Transverse colon (tissue), 4 donors: Measurements from ENCODE around the gene MAN1A2. TPM values are rescaled to one million over a fixed set of nuclear protein-coding genes. Genes with fewer than 3 reads are reported as not detected.

ENCODE experiments used
- DNase-seq: peaks from one replicate; pipeline ENCODE4 v3.0.0-alpha.2; 2019
- H3K27ac ChIP-seq, 4 donors: fragments of 200-600 bp; sonication (generic); 2 replicates each; pipeline ENCODE4 v1.5.1; 2016 to 2018; ENCODE audit warnings: inconsistent platforms in 4 of 4
- H3K27me3 ChIP-seq: fragments of 200-600 bp; sonication (generic); 2 replicates; pipeline ENCODE4 v1.5.1; 2017; ENCODE audit warnings: inconsistent platforms
- H3K36me3 ChIP-seq, 4 donors: fragments of 200-600 bp; sonication (generic); 2 replicates each; pipeline ENCODE4 v1.5.1; 2017 to 2019; ENCODE audit warnings: inconsistent platforms in 4 of 4
- H3K4me1 ChIP-seq, 4 donors: fragments of 200-600 bp; sonication (generic); 2 replicates each; pipeline ENCODE4 v1.5.1; 2017 to 2020; ENCODE audit warnings: inconsistent platforms in 4 of 4
- H3K4me3 ChIP-seq, 4 donors: fragments of 200-600 bp; sonication (generic); 1 replicate in 1 of 4; 2 replicates in 3 of 4; pipeline versions ENCODE4 v1.5.1 to v1.6.1; 2017 to 2019; ENCODE audit warnings: inconsistent platforms in 4 of 4
- H3K9me3 ChIP-seq, 2 donors: fragments of 200-600 bp; sonication (generic); 2 replicates each; pipeline ENCODE4 v1.5.1; 2017 to 2019; ENCODE audit warnings: inconsistent platforms in 2 of 2
- EP300 ChIP-seq: sonication (generic); formaldehyde crosslinking; IDR thresholded peaks from one replicate; pipeline ENCODE4 v1.6.1; 2017; ENCODE audit warnings: antibody characterized with exemption, low read depth
- POLR2A ChIP-seq: fragments of 450-650 bp; IDR thresholded peaks from one replicate; pipeline ENCODE4 v1.6.1; 2016; ENCODE audit warnings: antibody characterized with exemption, mild to moderate bottlenecking, moderate library complexity
- POLR2AphosphoS5 ChIP-seq, 3 donors: sonication (generic); formaldehyde crosslinking; IDR thresholded peaks; one replicate each; pipeline ENCODE4 v1.6.1; 2016; ENCODE audit warnings: antibody characterized with exemption in 3 of 3
- WGBS, 2 donors: methylation state at CpG; one replicate each; pipeline ENCODE4 v1.1.5; 2018; ENCODE audit warnings: low coverage in 1 of 2; 5-methylcytosine and 5-hydroxymethylcytosine counted together
- in situ Hi-C, 4 donors: fragments of 200-750 bp; cut with MboI; loops; one replicate each; pipeline versions ENCODE4 v1.15.0 to v1.15.1; 2017; ENCODE audit warnings: low sequenced_read_pairs in 3 of 4, low pct_ligation_motif_present in 1 of 4, low pct_unique_long_range_greater_than_20kb in 1 of 4
- intact Hi-C: fragments of 100-400 bp; cut with DNase I; formaldehyde crosslinking; loops from one replicate; pipeline ENCODE4 v1.15.1; 2023; ENCODE audit warnings: low total_unique reads
- total RNA-seq, 4 donors: library from RNA; depleted of rRNA; stranded (reverse); fragments of >200 nt; gene quantifications; one replicate each; pipeline ENCODE4 v1.1.0, GENCODE V29; 2016
- TF ChIP-seq, protein P1 (sequence below), 5 experiments: fragments of 200-600 bp in 3 of 5; fragments of 450-650 bp in 2 of 5; sonication (generic) in 3 of 5; IDR thresholded peaks; 1 replicate in 2 of 5; 2 replicates in 3 of 5; pipeline ENCODE4 v1.5.1; 2016 to 2017; ENCODE audit warnings: antibody characterized with exemption in 5 of 5, inconsistent platforms in 3 of 5, mild to moderate bottlenecking in 2 of 5, moderate library complexity in 1 of 5

The MAN1A2 gene
- total RNA-seq, 4 donors from 2014 or later: 9.0 to 38.6 (median 21.6) TPM

DNA sequence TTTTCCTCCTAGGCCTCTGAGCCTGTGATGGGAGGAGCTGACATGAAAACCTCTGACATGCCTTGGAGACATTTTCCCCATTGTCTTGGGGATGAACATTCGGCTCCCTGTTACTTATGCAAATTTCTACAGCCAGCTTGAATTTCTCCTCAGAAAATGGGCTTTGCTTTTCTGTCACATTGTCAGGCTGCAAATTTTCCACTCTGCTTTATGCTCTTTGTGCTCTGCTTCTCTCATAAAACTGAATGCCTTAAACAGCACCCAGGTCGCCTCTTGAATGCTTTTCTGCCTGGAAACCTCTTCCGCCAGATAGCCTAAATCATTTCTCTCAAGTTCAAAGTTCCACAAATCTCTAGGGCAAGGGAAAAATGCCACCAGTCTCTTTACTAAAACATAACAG is 191.9 kb downstream of the MAN1A2 start:
- WGBS, 2 donors: 85 to 94% methylated on average over 3 of the region's 3 CpGs
- peaks cover 0 to 13% (median 11%) of the 10 kb centered on the region in 4 donors for H3K4me1 ChIP-seq
- no peak for DNase-seq

DNA sequence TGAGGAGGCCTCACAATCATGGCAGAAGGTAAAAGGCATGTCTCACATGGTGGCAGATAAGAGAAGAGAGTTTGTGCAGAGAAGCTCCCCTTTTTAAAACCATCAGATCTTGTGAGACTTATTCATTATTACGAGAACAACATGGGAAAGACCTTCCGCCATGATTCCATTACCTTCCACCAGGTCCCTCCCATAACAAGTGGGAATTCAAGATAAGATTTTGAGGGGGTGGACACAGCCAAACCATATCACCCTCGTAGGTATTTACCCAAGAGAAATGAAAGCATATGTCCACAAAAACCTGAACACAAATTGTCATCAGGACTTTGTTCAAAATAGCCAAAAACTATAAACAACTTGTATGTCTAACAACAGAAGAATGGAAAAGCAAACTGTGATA is 192.7 kb downstream of the MAN1A2 start:
- peaks cover 0 to 13% (median 11%) of the 10 kb centered on the region in 4 donors for H3K4me1 ChIP-seq
- no peak overlapping the region for H3K27ac ChIP-seq
- intact Hi-C loops: no loop called here
- TF ChIP-seq POLR2A (no peak), POLR2AphosphoS5 (IDR thresholded peaks at IDR 0.05) (no peak), EP300 (no peak)
- TF ChIP-seq, protein P1, sequence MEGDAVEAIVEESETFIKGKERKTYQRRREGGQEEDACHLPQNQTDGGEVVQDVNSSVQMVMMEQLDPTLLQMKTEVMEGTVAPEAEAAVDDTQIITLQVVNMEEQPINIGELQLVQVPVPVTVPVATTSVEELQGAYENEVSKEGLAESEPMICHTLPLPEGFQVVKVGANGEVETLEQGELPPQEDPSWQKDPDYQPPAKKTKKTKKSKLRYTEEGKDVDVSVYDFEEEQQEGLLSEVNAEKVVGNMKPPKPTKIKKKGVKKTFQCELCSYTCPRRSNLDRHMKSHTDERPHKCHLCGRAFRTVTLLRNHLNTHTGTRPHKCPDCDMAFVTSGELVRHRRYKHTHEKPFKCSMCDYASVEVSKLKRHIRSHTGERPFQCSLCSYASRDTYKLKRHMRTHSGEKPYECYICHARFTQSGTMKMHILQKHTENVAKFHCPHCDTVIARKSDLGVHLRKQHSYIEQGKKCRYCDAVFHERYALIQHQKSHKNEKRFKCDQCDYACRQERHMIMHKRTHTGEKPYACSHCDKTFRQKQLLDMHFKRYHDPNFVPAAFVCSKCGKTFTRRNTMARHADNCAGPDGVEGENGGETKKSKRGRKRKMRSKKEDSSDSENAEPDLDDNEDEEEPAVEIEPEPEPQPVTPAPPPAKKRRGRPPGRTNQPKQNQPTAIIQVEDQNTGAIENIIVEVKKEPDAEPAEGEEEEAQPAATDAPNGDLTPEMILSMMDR (IDR thresholded peaks at IDR 0.05): no peak
- in situ Hi-C loops: no loop called here
- no peaks in the 10 kb centered on the region for H3K27me3 ChIP-seq
- H3K4me3 ChIP-seq: no peak overlapping the region
- no peak for DNase-seq
- H3K36me3 ChIP-seq: no peaks in the 10 kb centered on the region
- H3K9me3 ChIP-seq: no peaks in the 10 kb centered on the region
- WGBS, 2 donors: 73 to 80% methylated on average over 1 to 3 of the region's 3 CpGs

More for the DNA sequence above, 191.9 kb downstream of the MAN1A2 start:
- in situ Hi-C loops (no loop called here), intact Hi-C loops (no loop called here)
- Histone ChIP-seq H3K27ac (no peak overlapping the region), H3K9me3 (no peaks in the 10 kb centered on the region), H3K36me3 (no peaks in the 10 kb centered on the region), H3K27me3 (no peaks in the 10 kb centered on the region), H3K4me3 (no peak overlapping the region)
- TF ChIP-seq EP300 (no peak), POLR2A (no peak), POLR2AphosphoS5 (IDR thresholded peaks at IDR 0.05) (no peak)
- TF ChIP-seq, protein P1 (IDR thresholded peaks at IDR 0.05): no peak

DNA sequence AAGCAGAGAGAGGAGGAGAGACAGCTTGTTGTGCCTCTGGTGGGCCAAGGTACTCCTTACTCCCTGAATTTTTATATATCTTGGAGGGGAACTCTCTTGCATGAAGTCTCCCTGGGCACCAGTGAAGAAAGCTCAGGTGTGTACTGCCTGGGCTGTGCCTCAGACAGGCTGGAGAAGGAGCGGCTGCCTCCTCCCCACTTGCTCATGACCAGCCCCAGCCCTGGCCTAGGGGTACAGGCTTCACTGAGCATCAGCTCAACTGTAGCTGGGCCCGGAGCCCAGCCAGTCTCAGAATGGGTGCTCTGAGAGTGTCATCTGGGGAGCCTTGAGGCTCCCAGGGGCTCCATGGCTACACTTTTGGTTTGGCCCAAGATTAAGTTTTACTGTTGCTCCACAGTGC is 193.8 kb downstream of the MAN1A2 start:
- DNase-seq: no peak
- in situ Hi-C loops (no loop called here), intact Hi-C loops (no loop called here)
- Histone ChIP-seq H3K27ac (no peak overlapping the region), H3K36me3 (no peaks in the 10 kb centered on the region), H3K4me1 (peaks cover 0 to 13% (median 11%) of the 10 kb centered on the region in 4 donors), H3K9me3 (no peaks in the 10 kb centered on the region), H3K27me3 (no peaks in the 10 kb centered on the region), H3K4me3 (no peak overlapping the region)
- TF ChIP-seq EP300 (no peak), POLR2AphosphoS5 (IDR thresholded peaks at IDR 0.05) (no peak), POLR2A (no peak)
- TF ChIP-seq, protein P1 (IDR thresholded peaks at IDR 0.05): no peak
- WGBS, 2 donors: 88% methylated on average over 2 of the region's 2 CpGs; no CpG with 5 or more reads in 1 of the 2 donors

DNA sequence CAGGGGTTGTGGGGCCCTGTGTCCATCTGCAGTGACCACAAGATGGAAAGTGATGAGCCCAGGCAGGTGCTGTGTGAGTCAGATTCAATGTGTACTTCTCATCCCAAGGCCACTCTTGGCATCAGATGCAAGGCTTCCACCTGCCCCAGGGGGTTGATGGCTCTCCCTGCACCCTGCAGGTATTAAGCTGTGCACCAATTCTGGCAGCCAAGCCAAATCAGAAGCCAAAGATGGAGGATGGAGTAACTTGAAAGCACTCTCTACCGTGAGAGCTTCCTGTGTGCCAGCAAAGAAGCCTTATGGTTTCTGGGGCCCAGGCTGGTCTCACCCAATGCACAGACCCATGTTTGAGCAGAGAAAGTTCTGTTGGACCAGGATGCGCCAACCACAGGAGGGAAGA is 194.3 kb downstream of the MAN1A2 start:
- in situ Hi-C loops: no loop called here
- Histone ChIP-seq H3K4me1 (peaks cover 0 to 13% (median 11%) of the 10 kb centered on the region in 4 donors), H3K27me3 (no peaks in the 10 kb centered on the region), H3K27ac (peak overlapping the region in 1 of 4 donors; percentile 70), H3K36me3 (no peaks in the 10 kb centered on the region), H3K9me3 (no peaks in the 10 kb centered on the region), H3K4me3 (no peak overlapping the region)
- WGBS, 2 donors: 93 to 100% methylated on average over 1 to 2 of the region's 2 CpGs
- intact Hi-C loops: no loop called here
- DNase-seq: no peak
- TF ChIP-seq POLR2AphosphoS5 (IDR thresholded peaks at IDR 0.05) (no peak), EP300 (no peak), POLR2A (no peak)
- TF ChIP-seq, protein P1 (IDR thresholded peaks at IDR 0.05): no peak
